GM23248 (cell line): ENCODE results near the gene SRSF7.

Experiments used
- EZH2 ChIP-seq: fragments of 200-600 bp; sonication (generic); IDR thresholded peaks from 2 replicates; pipeline ENCODE4 v1.6.1; 2018; ENCODE audit warnings: antibody characterized with exemption, mild to moderate bottlenecking; ENCODE audit not compliant: insufficient read depth, poor library complexity, severe bottlenecking
- EZH2phosphoT487 ChIP-seq: fragments of 200-600 bp; sonication (generic); IDR thresholded peaks from 2 replicates; pipeline ENCODE4 v1.6.1; 2018; ENCODE audit warnings: antibody characterized with exemption, moderate library complexity, mild to moderate bottlenecking, low read depth; ENCODE audit not compliant: insufficient read depth

GRCh38 chr2:38712413-38712812, 38.7 kb downstream of the SRSF7 start:
- TF ChIP-seq EZH2phosphoT487 (no peak), EZH2 (no peak)
